Suprapubic skin (tissue), 4 donors: Measurements from ENCODE around the gene CRY1.

Experiments
- CTCF ChIP-seq, 2 donors: fragments of 200-600 bp in 1 of 2; fragments of 450-650 bp in 1 of 2; sonication (generic) in 1 of 2; IDR thresholded peaks; one replicate each; pipeline ENCODE4 v1.5.1; 2016 to 2019; ENCODE audit warnings: antibody characterized with exemption in 2 of 2, mild to moderate bottlenecking in 1 of 2, moderate library complexity in 1 of 2
- EP300 ChIP-seq: sonication (generic); formaldehyde crosslinking; IDR thresholded peaks from one replicate; pipeline ENCODE4 v1.6.1; 2017; ENCODE audit warnings: antibody characterized with exemption
- POLR2A ChIP-seq, 2 donors: fragments of 450-650 bp; IDR thresholded peaks; one replicate each; pipeline ENCODE4 v1.6.1; 2017; ENCODE audit warnings: antibody characterized with exemption in 2 of 2, mild to moderate bottlenecking in 2 of 2, moderate library complexity in 2 of 2
- POLR2AphosphoS5 ChIP-seq, 3 donors: sonication (generic); formaldehyde crosslinking; IDR thresholded peaks; one replicate each; pipeline ENCODE4 v1.6.1; 2017; ENCODE audit warnings: antibody characterized with exemption in 3 of 3

GRCh38 chr12:107102294-107102693 is 8.9 kb upstream of the CRY1 start:
- TF ChIP-seq EP300 (no peak), POLR2AphosphoS5 (IDR thresholded peaks at IDR 0.05) (no peak), CTCF (IDR thresholded peaks at IDR 0.05) (no peak), POLR2A (IDR thresholded peaks at IDR 0.05) (no peak)
